Vagina (tissue), 2 donors: ENCODE results near the gene PALLD. TPM values are rescaled to one million over a fixed set of nuclear protein-coding genes. Genes with fewer than 3 reads are reported as not detected.
A peak's percentile ranks its signal among the peaks of the same experiment; 100 is the strongest.

Experiments
- DNase-seq, 2 donors: peaks; one replicate each; pipeline ENCODE4 v3.0.0-alpha.2; 2017; ENCODE audit errors: extremely low spot score in 2 of 2
- H3K27ac ChIP-seq: fragments of 200-600 bp; sonication (generic); one replicate; pipeline ENCODE4 v1.5.1; 2019
- H3K27me3 ChIP-seq: fragments of 200-600 bp; sonication (generic); one replicate; pipeline ENCODE4 v1.5.1; 2019
- H3K36me3 ChIP-seq, 2 donors: fragments of 200-600 bp; sonication (generic); one replicate each; pipeline ENCODE4 v1.5.1; 2017 to 2019
- H3K4me1 ChIP-seq: fragments of 200-600 bp; sonication (generic); one replicate; pipeline ENCODE4 v1.5.1; 2019
- H3K4me3 ChIP-seq, 2 donors: fragments of 200-600 bp; sonication (generic); 1 replicate in 1 of 2; 2 replicates in 1 of 2; pipeline ENCODE4 v1.5.1; 2016 to 2019
- H3K9me3 ChIP-seq: fragments of 200-600 bp; sonication (generic); one replicate; pipeline ENCODE4 v1.5.1; 2019
- POLR2A ChIP-seq, 2 donors: fragments of 450-650 bp; IDR thresholded peaks; one replicate each; pipeline ENCODE4 v1.6.1; 2017; ENCODE audit warnings: antibody characterized with exemption in 2 of 2, mild to moderate bottlenecking in 2 of 2, moderate library complexity in 2 of 2
- POLR2AphosphoS5 ChIP-seq, 2 donors: sonication (generic); formaldehyde crosslinking; IDR thresholded peaks; one replicate each; pipeline ENCODE4 v1.9.0; 2017; ENCODE audit warnings: antibody characterized with exemption in 2 of 2, mild to moderate bottlenecking in 2 of 2, low read depth in 1 of 2; ENCODE audit not compliant: insufficient read depth in 1 of 2
- intact Hi-C: fragments of 100-400 bp; cut with DNase I; formaldehyde crosslinking; loops from one replicate; pipeline ENCODE4 v1.15.1; 2023
- total RNA-seq: library from RNA; depleted of rRNA; stranded (reverse); fragments of >200 nt; gene quantifications from one replicate; pipeline ENCODE4 v1.2.3, GENCODE V29; 2016
- TF ChIP-seq, protein P1 (sequence below), 3 experiments: fragments of 450-650 bp in 2 of 3; fragments of 200-600 bp in 1 of 3; sonication (generic) in 1 of 3; IDR thresholded peaks; one replicate each; pipeline ENCODE4 v1.5.1; 2017 to 2019; ENCODE audit warnings: antibody characterized with exemption in 3 of 3, mild to moderate bottlenecking in 2 of 3, moderate library complexity in 2 of 3

Gene PALLD
- total RNA-seq, 1 donor from 2014 or later: 229 TPM

DNA sequence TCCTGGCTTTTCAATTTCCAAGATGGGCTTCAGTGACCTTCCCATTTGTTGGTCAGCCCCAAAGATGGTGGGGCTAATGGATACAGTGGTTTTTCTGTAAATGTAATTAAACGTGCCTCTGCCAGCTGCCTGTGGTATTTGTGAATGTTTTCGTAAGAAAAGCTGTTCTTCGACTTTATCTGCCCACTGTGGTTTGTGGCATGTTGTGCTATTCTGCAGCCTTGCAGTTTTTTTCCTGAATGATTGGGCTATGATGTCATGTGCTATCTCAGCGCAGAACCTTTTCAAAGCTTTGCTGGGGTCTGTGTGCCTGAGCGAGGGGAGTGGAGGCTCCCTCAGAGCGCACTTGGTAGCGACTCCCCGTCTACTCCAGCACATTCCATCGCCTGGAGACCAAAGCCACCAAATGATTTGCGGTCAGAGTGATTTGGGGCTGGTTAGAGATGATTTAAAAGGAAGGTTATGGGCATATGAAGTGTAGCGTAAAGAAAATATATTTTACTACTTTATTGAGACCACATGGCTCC is 137.5 kb downstream of the PALLD start:
- H3K27ac ChIP-seq: peak overlapping the region; percentile 80
- H3K36me3 ChIP-seq: no peaks in the 10 kb centered on the region
- no peak for DNase-seq
- H3K9me3 ChIP-seq: no peaks in the 10 kb centered on the region
- no peaks in the 10 kb centered on the region for H3K27me3 ChIP-seq
- H3K4me1 ChIP-seq: peaks cover 52% of the 10 kb centered on the region
- intact Hi-C loops: loop anchor here (10.0 kb wide), 1 partner anchor 200 kb away; no protein-coding TSS in a partner anchor
- peak overlapping the region; percentile 17 to 58 for H3K4me3 ChIP-seq
- TF ChIP-seq, protein P1, sequence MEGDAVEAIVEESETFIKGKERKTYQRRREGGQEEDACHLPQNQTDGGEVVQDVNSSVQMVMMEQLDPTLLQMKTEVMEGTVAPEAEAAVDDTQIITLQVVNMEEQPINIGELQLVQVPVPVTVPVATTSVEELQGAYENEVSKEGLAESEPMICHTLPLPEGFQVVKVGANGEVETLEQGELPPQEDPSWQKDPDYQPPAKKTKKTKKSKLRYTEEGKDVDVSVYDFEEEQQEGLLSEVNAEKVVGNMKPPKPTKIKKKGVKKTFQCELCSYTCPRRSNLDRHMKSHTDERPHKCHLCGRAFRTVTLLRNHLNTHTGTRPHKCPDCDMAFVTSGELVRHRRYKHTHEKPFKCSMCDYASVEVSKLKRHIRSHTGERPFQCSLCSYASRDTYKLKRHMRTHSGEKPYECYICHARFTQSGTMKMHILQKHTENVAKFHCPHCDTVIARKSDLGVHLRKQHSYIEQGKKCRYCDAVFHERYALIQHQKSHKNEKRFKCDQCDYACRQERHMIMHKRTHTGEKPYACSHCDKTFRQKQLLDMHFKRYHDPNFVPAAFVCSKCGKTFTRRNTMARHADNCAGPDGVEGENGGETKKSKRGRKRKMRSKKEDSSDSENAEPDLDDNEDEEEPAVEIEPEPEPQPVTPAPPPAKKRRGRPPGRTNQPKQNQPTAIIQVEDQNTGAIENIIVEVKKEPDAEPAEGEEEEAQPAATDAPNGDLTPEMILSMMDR (IDR thresholded peaks at IDR 0.05): no peak
- TF ChIP-seq POLR2AphosphoS5 (IDR thresholded peaks at IDR 0.05; ENCODE audit: insufficient read depth in 1 of 2, low read depth in 1 of 2): peak in 1 of 2 donors; percentile 44

DNA sequence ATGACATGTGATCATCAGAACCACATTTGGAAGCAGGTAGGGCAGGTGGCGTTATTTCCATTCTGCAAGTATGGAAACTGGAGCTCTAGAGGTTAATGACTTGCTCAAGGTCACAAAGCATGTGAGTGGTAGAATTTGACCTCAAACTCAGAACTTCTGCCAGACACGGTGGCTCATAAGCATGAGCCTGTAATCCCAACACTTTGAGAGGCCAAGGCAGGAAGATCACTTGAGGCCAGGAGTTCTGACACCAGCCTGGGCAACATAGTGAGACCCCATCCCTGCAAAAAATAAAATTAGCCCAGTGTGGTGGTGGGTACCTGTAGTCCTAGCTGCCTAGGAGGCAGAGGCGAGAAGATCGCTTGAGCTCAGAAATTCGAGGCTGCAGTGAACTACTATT is 139.2 kb downstream of the PALLD start:
- TF ChIP-seq POLR2AphosphoS5 (IDR thresholded peaks at IDR 0.05; ENCODE audit: insufficient read depth in 1 of 2, low read depth in 1 of 2) (no peak), POLR2A (IDR thresholded peaks at IDR 0.05) (no peak)
- TF ChIP-seq, protein P1 (IDR thresholded peaks at IDR 0.05): no peak
- DNase-seq: no peak
- Histone ChIP-seq H3K27me3 (no peaks in the 10 kb centered on the region), H3K9me3 (no peaks in the 10 kb centered on the region), H3K4me3 (no peak overlapping the region), H3K4me1 (peaks cover 52% of the 10 kb centered on the region), H3K36me3 (no peaks in the 10 kb centered on the region), H3K27ac (peak overlapping the region; percentile 80)
- intact Hi-C loops: loop anchor here (10.0 kb wide), 1 partner anchor 199 kb away; no protein-coding TSS in a partner anchor

DNA sequence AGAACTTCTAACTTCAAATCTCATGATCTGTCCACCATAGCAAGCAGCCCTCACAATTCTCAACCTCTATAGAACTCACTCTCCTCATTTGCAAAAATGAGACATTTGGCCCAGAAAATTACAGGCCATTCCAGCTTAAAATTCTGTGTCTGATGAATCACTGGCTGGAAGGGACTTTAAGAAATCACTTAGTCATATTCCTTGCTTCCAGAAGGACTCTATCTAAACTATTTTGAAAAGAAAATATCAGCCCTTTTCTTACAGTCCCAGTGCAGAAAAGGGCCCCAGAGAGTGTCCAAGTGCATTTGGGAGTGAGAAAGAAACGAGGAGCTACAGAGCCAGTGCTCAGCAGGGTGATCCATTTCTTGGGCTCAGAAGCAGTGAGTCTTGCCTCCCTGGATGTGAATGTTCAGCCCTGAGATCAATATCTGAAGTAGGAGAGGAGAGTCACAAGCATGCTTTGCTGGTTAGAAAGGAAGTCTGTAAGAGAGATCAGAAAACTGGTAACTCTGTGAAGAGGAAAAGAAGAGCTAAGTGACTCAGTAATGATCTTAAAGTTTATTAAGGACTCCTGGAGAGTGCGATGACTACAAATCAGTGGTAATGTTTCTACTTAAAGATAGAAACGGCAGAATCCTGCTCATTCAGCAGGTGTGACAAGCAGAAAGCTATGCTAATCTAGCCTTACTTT is 139.8 kb downstream of the PALLD start:
- H3K36me3 ChIP-seq: no peaks in the 10 kb centered on the region
- TF ChIP-seq POLR2AphosphoS5 (IDR thresholded peaks at IDR 0.05; ENCODE audit: insufficient read depth in 1 of 2, low read depth in 1 of 2) (peak in 1 of 2 donors; percentile 27), POLR2A (IDR thresholded peaks at IDR 0.05) (no peak)
- TF ChIP-seq, protein P1 (IDR thresholded peaks at IDR 0.05): no peak
- H3K4me1 ChIP-seq: peaks cover 52% of the 10 kb centered on the region
- DNase-seq: no peak
- H3K27ac ChIP-seq: peak overlapping the region; percentile 80
- peak overlapping the region in 1 of 2 donors; percentile 7 for H3K4me3 ChIP-seq
- H3K9me3 ChIP-seq: no peaks in the 10 kb centered on the region
- no peaks in the 10 kb centered on the region for H3K27me3 ChIP-seq
- intact Hi-C loops: loop anchor here (10.0 kb wide), 1 partner anchor 198 kb away; no protein-coding TSS in a partner anchor

DNA sequence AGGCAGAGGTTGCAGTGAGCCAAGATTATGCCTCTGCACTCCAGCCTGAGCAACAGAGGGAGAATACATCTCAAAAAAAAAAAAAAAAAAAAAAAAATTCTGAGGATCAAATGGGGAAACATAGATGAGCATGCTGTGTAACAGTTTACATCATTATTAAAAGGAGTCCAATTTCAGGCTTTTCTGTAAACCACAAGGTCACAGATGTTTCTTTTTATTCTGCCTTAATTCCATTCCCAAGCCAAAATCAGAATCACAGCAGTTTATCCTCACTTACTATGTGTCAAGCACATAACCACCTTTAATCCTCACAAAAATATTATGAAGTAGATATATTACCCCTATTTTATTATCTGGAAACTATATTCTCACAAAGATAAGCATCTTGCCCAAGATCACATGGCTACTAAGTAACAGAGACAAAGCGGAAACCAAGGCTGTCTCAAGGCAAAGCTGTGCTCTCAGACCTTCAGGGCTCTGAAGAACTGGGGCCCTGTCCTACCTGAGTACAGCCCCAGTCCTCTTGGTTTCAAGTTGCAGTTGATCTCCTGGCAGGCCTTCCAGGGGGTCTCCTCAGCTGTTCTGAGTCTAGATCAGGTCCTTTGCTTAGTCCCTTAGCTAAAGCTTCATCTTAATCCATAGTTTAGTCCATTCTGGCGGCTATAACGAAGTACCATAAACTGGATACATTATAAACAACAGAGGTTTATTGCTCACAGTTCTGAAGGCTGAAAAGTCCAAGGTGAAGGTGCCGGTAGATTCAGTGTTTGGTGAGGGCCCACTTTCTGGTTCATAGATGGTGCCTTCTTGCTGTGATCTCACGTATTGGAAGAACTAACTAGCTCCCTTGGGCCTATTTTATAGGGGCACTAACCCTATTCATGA is 141.3 kb downstream of the PALLD start:
- intact Hi-C loops: loop anchor here (10.0 kb wide), 1 partner anchor 197 kb away; no protein-coding TSS in a partner anchor
- peak overlapping the region; percentile 80 for H3K27ac ChIP-seq
- H3K4me3 ChIP-seq: no peak overlapping the region
- H3K9me3 ChIP-seq: no peaks in the 10 kb centered on the region
- H3K36me3 ChIP-seq: no peaks in the 10 kb centered on the region
- no peak for DNase-seq
- no peaks in the 10 kb centered on the region for H3K27me3 ChIP-seq
- TF ChIP-seq POLR2AphosphoS5 (IDR thresholded peaks at IDR 0.05; ENCODE audit: insufficient read depth in 1 of 2, low read depth in 1 of 2): no peak
- TF ChIP-seq, protein P1 (IDR thresholded peaks at IDR 0.05): no peak
- TF ChIP-seq POLR2A (IDR thresholded peaks at IDR 0.05): no peak
- peaks cover 43% of the 10 kb centered on the region for H3K4me1 ChIP-seq
